Uterus (tissue), 2 donors: ENCODE results near the gene FBRSL1.

Experiments used
- CTCF ChIP-seq, 4 experiments: fragments of 200-600 bp in 2 of 4; fragments of 450-650 bp in 2 of 4; sonication (generic) in 2 of 4; IDR thresholded peaks; one replicate each; pipeline ENCODE4 v1.5.1; 2016 to 2019; ENCODE audit warnings: antibody characterized with exemption in 4 of 4, mild to moderate bottlenecking in 2 of 4, moderate library complexity in 1 of 4
- POLR2A ChIP-seq, 2 donors: fragments of 450-650 bp; IDR thresholded peaks; one replicate each; pipeline ENCODE4 v1.6.1; 2016; ENCODE audit warnings: antibody characterized with exemption in 2 of 2, mild to moderate bottlenecking in 1 of 2, moderate library complexity in 1 of 2

DNA sequence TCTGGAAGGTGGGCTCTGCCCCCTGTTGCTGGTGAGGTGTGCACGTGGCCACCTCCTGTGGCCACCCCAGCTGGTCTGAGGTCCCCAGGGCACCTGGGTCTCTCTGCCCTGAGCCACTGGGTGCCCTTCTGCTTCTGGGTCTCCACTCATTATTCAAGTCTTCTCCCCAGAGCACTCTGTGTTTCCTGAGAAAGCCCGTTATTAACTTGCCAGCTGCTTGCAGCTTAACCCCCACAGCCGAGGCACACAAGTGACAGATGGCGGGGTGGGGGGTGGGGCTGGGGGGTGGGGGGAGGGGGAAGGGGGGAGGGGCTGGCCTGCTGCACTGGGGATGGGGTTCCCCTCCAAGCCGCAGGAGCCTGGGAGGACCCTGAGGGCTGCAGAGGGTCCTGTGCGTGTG, 40.5 kb downstream of the FBRSL1 start:
- TF ChIP-seq POLR2A (IDR thresholded peaks at IDR 0.05), result no peak
- TF ChIP-seq CTCF (IDR thresholded peaks at IDR 0.05), result no peak
